T-helper 17 cell (primary cell): ENCODE results near the gene TFG. TPM values are rescaled to one million over a fixed set of nuclear protein-coding genes. Genes with fewer than 3 reads are reported as not detected.

Source experiments
- total RNA-seq, 4 donors: library from RNA in 2 of 4; stranded (reverse) in 2 of 4; gene quantifications; one replicate each; pipeline ENCODE4 v1.2.3 and lab custom pipeline; 2022 to 2026

The TFG gene
- total RNA-seq, 2 donors from 2014 or later, result 59.2 to 60.4 TPM

Other genes with a start within 250 kb of the TFG start
- under 1 TPM; 0.17 to 0.65 TPM for gene TMEM45A, start 216.9 kb upstream of the TFG start, total RNA-seq
- not detected for gene ADGRG7, start 99.9 kb upstream of the TFG start, total RNA-seq